GM18508 (cell line): ENCODE results near the gene GRK1.

ENCODE experiments used
- ATAC-seq: cut with Tn5 transposase; IDR thresholded peaks from one replicate; pipeline ENCODE4 v1.9.1; 2021; ENCODE audit warnings: moderate number of reproducible peaks; ENCODE audit not compliant: insufficient read depth, unreplicated experiment

The GRK1 gene

DNA sequence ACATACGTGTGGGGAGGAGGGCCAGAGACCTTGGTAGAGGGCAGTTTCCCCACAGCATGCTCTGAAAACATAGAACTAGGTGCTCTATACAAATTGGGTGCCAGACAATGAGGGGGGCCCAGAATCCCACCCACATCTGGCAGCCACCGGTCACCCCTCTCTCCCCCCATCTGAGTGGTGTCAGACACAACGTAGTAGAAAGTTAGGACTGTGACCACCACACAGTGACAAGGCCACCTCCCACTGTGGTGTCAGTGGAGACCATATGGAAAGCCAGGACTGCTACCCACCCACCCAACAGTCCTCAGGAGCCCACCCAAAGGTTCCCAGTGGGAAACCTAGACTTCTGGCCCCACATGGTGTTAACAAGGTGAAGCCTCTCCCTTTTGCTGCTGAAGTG lies 7.0 kb upstream of the GRK1 start:
- ATAC-seq: no peak

DNA sequence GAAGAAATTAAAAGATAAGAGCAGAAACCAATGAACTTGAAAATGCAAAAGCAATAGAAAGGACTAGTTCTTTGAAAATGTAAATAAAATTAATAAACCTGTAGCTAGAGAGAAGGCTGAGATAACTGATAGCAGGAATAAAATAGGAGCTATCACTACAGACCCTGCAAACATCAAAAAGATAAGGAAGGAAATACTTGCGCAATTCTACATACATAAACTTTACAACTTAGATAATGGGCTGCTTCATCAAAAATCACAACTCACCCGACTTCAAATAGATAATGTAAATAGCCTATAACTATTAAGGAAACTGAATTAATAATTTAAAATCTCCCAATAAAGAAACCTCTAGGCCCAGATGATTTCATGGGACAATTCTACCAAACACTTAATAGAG lies 5.5 kb upstream of the GRK1 start:
- ATAC-seq: no peak

DNA sequence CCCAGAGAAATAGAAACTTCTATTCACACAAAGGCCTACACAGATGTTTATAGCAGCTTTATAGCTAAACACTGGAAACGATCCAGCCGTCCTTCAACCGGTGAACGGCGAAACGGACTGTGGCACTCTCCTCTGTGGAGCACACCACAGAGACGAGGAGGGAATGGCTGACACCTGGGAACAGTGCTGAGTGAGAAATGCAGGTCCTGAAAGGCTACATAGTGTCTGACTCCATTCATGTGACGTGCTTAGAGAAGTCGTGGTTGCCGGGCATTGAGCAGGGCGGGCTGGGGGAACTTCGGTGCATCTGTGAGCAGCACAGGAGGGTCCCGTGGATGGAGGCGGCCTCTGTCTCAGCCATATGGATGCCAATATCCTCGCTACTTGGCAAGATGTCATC lies 3.1 kb upstream of the GRK1 start:
- no peak for ATAC-seq

DNA sequence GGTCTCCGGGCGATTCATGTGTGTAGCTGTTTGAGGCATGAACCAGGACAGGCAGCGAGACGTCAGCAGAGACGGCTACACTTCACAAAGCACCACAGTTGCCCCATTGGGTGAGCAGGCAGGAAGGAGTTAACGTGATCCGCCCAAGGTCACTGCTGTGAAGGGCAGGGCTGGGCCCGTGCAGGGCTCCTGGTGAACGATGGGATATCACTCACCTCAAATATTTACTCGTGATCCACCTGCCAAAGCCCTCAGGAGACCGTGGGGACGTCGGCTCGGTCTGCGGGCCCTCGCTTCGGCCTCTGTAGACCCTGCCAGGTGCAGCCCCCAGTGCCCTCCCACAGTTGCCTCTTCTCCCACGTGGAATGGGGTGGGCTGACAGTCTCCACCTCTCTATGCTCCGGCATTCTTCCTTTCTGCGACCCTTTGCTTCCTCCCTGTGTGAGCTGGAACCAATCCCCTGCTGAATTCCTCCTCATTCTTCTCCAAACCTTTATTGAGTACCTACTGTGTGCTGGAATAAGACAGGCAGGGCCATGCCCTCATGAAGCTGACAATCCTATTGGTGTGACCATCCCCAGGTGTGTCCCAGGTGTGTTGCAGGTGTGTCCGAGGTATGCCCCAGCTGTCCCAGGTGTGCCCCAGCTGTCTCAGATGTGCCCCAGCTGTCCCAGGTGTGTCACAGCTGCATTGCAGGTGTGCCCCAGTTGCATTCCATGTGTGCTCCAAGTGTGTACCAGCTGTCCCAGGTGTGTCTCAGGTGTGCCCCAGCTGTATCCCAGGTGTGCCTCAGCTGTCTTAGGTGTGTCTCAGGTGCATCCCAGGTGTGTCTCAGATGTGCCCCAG lies 2.0 kb upstream of the GRK1 start:
- no peak for ATAC-seq

DNA sequence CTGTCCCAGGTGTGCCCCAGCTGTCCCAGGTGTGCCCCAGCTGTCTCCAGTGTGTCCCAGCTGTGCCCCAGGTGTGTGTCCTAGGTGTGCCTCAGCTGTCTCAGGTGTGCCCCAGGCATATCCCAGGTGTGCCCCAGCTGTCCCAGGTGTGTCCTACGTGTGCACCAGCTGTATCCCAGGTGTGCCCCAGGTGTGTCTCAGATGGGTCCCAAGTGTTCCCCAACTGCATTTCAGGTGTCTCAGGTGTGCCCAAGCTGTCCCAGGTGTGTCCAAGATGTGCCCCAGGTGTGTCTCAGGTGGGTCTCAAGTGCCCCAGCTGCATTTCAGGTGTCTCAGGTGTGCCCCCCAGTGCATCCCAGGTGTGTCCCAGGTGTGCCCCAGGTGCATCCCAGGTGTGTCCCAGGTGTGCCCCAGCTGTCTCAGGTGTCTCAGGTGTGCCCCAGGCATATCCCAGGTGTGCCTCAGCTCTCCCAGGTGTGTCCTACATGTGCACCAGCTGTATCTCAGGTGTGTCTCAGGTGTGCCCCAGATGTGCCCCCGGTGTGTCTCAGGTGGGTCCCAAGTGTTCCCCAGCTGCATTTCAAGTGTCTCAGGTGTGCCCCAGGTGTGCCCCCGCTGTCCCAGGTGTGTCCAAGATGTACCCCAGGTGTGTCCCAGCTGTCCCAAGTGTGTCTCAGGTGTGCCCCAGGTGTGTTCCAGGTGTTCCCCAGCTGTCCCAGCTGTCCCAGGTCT lies 1.3 kb upstream of the GRK1 start:
- no peak for ATAC-seq

DNA sequence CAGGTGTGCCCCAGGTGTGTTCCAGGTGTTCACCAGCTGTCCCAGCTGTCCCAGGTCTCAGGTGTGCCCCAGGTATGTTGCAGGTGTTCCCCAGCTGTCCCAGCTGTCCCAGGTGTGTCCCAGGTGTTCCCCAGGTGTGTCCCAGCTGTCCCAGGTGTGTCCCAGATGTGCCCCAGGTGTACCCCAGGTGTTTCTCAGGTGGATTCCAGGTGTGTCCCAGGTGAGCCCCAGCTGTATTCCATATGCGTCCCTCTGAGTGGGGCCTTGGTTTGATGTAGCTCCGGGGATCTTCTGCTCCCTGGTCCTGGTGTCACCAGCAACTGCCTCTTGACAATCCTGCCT lies 719 bp upstream of the GRK1 start:
- ATAC-seq: no peak

DNA sequence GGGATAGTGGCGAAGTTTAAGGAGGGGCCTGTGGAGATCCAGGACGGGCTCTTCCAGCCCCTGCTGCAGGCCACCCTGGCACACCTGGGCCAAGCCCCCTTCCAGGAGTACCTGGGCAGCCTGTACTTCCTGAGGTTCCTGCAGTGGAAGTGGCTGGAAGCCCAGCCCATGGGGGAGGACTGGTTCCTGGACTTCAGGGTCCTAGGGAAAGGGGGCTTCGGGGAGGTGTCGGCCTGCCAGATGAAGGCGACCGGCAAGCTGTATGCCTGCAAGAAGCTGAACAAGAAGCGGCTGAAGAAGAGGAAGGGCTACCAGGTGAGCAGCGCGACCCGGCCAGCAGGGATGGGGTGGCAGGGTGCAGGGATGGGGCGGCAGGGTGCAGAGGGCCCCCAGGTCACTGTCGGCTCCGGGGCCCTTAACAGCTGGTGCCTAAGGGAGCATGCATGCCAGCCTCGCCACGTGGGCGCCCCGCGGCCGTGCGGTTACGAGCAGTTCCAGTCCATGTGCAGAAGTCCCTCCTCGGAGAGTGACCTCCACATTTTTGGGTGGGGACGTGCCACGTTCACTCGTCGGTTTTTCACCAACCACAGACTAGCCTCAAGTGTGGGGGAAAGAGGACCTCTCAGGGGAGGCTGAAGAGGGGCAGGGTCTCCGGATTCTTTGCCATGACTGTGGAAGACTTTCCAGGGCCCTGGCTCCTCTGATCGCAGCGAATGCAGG lies 912 bp downstream of the GRK1 start:
- ATAC-seq: no peak

DNA sequence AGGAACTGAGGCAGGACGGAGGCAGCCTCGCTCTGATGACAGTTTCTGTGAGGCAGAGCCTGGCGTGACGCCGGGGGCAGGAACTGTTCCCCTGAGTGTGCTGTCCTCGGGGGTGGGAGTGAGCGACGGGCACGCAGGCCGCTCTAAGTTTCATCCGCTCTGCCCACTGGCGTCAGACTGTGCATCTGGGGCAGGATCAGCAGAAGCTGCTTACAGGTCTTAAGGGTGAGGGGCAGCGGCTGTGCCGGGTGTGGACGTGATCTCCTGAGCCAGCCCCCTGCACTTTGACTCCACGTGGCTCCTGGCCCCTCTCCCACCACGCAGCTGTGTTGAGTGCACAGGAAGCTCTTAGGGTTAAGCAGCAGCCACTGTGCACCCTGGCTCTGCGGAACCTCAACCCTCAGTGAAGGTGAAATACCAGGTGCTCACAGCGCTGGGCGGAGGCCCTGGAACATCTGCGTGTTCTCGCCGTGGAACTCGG lies 1.5 kb downstream of the GRK1 start:
- ATAC-seq: no peak

DNA sequence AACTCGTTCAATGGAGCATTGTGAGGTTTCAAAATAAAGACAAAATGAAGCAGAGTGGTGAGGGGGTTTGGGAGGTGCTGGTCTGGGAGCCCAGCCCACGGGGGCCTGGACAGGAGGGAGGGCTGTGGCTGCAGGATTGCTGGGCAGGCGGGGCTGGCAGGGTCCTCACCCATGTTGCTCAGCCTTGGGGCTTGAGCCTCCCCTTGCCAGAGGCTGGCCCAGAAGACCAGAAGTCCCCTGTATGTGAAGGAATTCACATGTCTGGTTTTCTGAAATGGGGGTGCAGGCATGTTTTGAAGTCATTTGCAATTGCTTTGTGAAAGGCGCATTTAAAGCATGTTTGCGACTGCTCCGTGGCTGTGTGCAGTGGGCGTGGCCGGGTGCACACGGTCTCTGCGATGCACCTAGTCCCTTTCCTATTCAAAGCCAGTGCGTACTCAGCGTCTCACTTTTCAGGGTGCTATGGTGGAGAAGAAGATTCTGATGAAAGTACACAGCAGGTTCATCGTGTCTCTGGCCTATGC lies 2.3 kb downstream of the GRK1 start:
- ATAC-seq: no peak

DNA sequence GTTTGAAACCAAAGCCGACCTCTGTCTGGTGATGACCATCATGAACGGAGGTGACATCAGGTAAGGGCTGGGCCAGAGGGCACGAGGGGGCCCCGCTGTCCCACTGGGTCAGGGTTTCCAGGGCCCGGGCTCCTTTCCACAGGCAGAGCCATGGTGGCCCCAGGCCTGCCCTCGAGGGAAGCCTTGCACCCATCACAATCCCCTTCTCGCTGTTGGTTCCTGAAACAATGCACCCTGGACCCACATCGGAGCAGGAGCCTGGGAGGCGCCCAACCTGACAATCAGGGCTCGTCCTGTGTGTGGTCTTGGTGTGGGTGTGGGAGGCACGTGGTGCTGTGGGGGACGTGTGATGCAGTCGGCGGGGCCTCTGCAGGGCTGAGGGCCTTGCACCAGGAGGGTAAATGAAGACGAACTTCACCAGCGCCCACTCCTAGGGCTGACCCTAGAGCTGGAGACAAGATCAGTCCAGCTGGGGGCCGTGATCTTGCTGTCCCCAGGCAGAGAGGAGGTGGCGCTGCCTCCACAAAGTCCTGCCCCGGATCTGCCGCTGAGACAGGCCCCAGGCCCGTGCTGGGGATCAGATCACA lies 2.8 kb downstream of the GRK1 start:
- no peak for ATAC-seq

DNA sequence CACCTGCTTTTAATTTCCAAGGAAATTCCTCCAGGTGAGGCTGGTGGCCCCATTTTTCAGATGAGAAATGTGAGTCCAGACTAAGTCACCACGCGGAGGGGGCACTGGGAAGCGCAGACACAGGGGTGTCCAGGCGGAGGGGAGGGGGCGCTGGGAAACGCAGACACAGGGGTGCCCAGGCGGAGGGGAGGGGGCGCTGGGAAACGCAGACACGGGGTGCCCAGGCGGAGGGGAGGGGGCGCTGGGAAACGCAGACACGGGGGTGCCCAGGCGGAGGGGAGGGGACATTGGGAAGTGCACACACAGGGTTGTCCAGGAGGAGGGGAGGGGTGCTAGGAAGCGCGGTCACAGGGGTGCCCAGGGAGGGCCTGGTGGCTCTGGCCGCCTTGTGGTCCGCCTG lies 3.5 kb downstream of the GRK1 start:
- ATAC-seq: no peak

DNA sequence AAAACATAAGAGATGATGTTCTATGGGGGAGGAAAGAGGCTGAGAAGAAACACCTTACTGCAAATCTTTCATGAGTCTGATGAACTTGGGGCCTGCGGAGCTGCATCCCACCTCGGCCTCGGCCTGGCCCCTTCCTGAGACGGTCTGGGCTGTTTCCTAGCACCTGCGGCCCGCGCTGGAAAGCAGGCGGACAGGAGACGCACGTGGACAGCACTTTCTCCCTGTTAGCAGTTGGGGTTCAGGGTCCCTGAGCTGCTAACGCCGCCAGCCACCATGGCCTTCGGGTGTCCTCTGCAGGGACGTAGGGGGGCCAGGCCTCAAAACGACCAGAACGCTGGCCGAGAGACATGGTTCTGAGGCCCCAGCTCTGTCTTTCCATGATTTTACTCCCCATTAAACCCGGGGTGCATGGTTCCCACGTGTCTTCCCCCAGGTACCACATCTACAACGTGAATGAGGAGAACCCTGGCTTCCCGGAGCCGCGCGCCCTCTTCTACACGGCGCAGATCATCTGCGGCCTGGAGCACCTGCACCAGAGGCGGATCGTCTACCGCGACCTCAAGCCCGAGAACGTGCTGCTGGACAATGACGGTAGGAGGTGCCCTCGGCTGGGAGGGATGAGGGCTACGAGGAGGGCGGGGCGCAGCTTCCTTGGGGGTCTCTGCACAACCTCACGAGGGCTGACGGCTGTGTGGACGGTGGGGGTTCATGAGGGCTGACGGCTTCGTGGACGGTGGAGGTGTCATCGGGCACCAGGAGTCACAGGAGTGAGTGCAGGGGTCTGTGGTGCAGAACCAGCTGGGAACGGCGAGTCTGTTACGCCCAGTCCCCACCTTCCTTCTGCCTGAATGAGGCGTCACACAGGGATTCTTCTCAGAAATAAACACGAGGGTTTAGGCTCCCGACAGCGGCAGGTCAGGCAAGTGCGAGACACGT lies 4.3 kb downstream of the GRK1 start:
- ATAC-seq: no peak

DNA sequence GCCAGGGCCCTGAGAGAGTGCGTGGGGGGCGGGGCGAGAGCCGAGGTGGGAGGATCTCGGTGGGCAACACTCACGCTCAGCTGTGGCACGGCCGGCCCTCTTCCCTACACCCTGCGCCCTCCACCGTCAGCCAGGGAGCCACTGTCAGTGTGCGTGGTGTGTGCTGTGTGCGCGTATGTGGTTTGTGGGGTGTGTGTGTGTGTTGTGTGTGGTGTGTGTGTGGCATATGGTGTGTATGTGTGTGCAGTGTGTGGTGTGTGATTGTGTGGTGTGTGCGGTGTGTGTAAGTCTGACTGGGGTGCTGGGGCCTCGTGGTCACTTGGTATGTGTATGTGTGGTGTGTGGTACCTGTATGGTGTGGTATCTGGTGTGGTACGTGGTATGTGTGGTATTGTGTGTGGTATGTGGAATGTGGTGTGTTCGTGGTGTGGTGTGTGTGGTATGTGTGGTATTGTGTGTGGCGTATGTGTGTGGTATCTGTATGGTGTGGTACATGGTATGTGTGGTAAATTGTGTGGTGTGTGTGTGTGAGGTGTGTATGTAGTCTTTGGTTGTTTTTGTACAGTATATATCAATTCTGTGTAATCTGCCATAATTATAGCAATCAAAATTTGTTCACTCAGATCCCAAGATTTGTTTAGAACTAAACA lies 5.1 kb downstream of the GRK1 start:
- ATAC-seq: no peak

DNA sequence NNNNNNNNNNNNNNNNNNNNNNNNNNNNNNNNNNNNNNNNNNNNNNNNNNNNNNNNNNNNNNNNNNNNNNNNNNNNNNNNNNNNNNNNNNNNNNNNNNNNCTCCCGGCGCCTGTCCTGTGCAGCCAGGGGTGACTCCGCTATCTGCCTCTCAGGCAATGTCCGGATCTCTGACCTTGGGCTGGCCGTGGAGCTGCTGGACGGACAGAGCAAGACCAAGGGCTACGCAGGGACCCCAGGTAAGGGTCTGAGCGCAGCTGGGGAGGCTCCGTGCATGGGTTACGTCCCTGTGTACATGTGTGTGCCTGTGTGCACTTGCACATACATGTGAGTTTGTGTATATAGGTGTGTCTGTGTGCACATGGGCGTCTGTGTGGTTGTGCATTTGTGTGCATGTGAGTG lies 55.9 kb downstream of the GRK1 start:
- no peak for ATAC-seq

DNA sequence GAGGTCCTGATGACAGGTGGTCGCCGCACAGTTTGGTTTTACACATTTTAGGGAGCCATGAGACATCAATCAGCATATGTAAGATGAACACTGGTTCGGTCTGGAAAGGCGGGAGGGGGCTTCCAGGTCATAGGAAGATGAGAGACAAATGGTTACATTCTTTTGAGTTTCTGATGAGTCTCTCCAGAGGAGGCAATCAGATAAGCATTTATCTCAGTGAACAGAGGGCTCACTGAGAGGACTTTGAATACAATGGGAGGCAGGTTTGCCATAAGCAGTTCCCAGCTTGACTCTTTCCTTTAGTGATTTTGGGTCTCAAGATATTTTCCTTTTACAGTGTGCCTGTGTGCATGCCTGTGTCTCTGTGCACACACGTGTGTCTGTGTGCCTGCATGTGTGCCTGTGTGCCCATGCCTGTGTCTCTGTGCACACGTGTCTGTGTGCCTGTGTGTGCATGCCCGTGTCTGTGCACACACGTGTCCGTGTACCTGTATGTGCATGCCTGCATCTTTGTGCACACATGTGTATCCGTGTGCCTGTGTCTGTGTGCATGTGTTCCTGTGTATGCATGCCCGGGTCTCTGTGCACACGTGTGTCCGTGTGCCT lies 56.5 kb downstream of the GRK1 start:
- no peak for ATAC-seq

DNA sequence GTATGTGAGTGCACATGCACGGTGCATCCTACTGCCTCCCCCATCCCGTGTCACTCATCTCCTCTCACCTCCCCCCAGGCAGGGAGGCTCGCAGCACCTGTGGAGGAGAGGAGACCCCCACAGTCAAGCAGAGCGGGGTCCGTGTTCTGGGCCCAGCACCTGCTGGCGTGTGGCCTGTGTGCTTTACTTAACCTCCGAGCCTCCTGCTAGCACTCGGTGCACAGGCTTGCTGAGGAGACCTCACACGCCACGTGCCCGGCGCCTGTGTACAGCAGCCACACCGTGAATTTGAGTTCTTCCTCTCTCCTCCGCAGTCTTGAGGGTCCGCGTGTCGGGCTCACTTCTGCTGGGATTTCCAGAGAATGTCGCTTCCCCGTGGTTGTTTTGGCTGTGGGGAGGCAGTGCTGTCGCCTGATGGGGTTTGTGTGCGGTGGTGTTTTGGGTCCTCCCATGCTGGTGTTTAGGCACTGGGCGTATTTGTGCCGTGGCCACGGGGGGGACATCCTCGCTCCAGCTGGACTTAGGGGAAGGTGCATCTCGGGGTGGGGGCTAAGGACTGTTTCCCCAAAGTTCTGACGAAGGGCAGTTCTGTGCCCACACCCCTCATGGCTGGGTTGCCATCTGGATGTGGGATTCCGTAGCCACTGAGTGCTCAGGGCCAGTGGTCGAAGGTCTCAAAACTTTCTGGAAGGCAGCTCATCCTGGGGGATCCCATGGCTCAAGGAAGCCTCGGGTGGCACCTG lies 57.2 kb downstream of the GRK1 start:
- ATAC-seq: no peak

DNA sequence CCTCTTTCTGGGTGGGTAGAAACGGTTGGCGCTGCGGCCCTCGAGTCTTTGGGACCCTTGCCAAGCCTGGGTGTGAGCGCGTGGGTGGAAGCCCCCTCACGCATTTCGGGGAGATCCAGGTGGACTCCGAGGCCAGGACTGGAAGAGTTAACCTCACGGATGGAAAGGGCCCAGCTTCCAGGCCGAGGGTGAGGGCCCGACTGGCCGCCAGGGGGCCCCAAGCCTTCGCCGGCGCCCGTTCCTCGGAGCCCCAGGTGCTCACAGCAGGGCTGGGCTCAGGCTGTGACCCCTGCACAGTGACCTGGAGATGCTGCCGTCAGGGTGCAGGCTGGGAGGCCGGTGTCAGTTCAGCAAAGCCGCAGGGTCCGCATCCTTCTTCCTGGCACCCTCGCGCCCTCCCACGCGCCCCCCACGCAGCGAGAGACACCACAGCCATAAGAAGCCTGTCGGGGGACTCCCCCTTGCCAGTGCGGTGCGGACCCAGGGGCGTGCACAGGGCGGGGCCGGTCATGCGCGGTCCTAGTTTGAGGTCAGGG lies 57.8 kb downstream of the GRK1 start:
- no peak for ATAC-seq
